A172 (cell line): ENCODE measurements around the gene TMUB2. TPM values are rescaled to one million over a fixed set of nuclear protein-coding genes. Genes with fewer than 3 reads are reported as not detected.

Experiments used
- DNase-seq: peaks from one replicate; pipeline ENCODE4 v3.0.0-alpha.2; 2015; ENCODE audit warnings: low spot score
- total RNA-seq: library from RNA; depleted of rRNA; stranded (reverse); fragments of >200 nt; shearing (Covaris generic); gene quantifications from 2 replicates; pipeline ENCODE4 v1.2.3, GENCODE V29; 2014

TMUB2 gene
- total RNA-seq, 1 experiment from 2014 or later: 32.9 TPM

GRCh38 chr17:44202756-44203155 lies 16.0 kb downstream of the TMUB2 start:
- no peak for DNase-seq

GRCh38 chr17:44203731-44204440 lies 17.1 kb downstream of the TMUB2 start:
- DNase-seq: peak; percentile 50

- peak; percentile 77 for DNase-seq
Measured at GRCh38 chr17:44204441-44204882, 17.7 kb downstream of the TMUB2 start.

GRCh38 chr17:44205962-44206824 lies 19.4 kb downstream of the TMUB2 start:
- DNase-seq: no peak

- DNase-seq: no peak
Measured at GRCh38 chr17:44206825-44207155, 20.0 kb downstream of the TMUB2 start.

- no peak for DNase-seq
Measured at GRCh38 chr17:44207319-44207718, 20.5 kb downstream of the TMUB2 start.

- DNase-seq: no peak
Measured at GRCh38 chr17:44207743-44208142, 21.0 kb downstream of the TMUB2 start.

GRCh38 chr17:44209786-44210341 lies 23.1 kb downstream of the TMUB2 start:
- no peak for DNase-seq

GRCh38 chr17:44210342-44211192 lies 23.8 kb downstream of the TMUB2 start:
- DNase-seq: peak; percentile 71

- no peak for DNase-seq
Measured at GRCh38 chr17:44211281-44212265, 24.8 kb downstream of the TMUB2 start.

GRCh38 chr17:44212507-44213402 lies 26.0 kb downstream of the TMUB2 start:
- no peak for DNase-seq

GRCh38 chr17:44213403-44214229 lies 26.8 kb downstream of the TMUB2 start:
- DNase-seq: no peak

- DNase-seq: no peak
Measured at GRCh38 chr17:44214230-44214494, 27.4 kb downstream of the TMUB2 start.

GRCh38 chr17:44214896-44215295 lies 28.1 kb downstream of the TMUB2 start:
- DNase-seq: no peak

- no peak for DNase-seq
Measured at GRCh38 chr17:44216173-44216572, 29.4 kb downstream of the TMUB2 start.

GRCh38 chr17:44216694-44217093 lies 29.9 kb downstream of the TMUB2 start:
- no peak for DNase-seq

- no peak for DNase-seq
Measured at GRCh38 chr17:44217738-44218343, 31.1 kb downstream of the TMUB2 start.

GRCh38 chr17:44218344-44219107 lies 31.8 kb downstream of the TMUB2 start:
- peak; percentile 84 for DNase-seq
